GM12891 (cell line): ENCODE data around the gene HMG20B.

ENCODE experiments used
- POLR2A ChIP-seq: IDR thresholded peaks from 2 replicates; pipeline ENCODE4 v1.6.1; 2011; ENCODE audit warnings: low read depth, low read length, control low read depth
- POLR2AphosphoS5 ChIP-seq: IDR thresholded peaks from 2 replicates; pipeline ENCODE4 v1.6.1; 2011; ENCODE audit warnings: low read depth, low read length, control low read depth
- TAF1 ChIP-seq: IDR thresholded peaks from 2 replicates; pipeline ENCODE4 v1.6.1; 2011; ENCODE audit warnings: low read depth, low read length, control low read depth

- no peak for TF ChIP-seq TAF1
- TF ChIP-seq POLR2A, result no peak
- no peak for TF ChIP-seq POLR2AphosphoS5
Observed at GRCh38 chr19:3572132-3572854, 451 bp upstream of the HMG20B start.
